Liver (tissue), 9 donors: Measurements from ENCODE around the gene NLRP9. TPM values are rescaled to one million over a fixed set of nuclear protein-coding genes. Genes with fewer than 3 reads are reported as not detected.

Experiments used
- DNase-seq: peaks from one replicate; pipeline ENCODE4 v3.0.0-alpha.2; 2017; ENCODE audit warnings: low spot score
- H3K27ac ChIP-seq, 2 donors: one replicate each; pipeline ENCODE4 v1.7.0; 2013; ENCODE audit warnings: inconsistent platforms in 2 of 2, low read length in 2 of 2, control low read depth in 1 of 2, low read depth in 1 of 2, mild to moderate bottlenecking in 1 of 2
- H3K27me3 ChIP-seq, 4 donors: one replicate each; pipeline versions ENCODE4 v1.6.1 to v1.7.0; 2013; ENCODE audit warnings: low read length in 3 of 4, inconsistent platforms in 1 of 4, mild to moderate bottlenecking in 1 of 4, moderate library complexity in 1 of 4; ENCODE audit not compliant: control insufficient read depth in 4 of 4, insufficient read depth in 4 of 4
- H3K36me3 ChIP-seq, 4 donors: one replicate each; pipeline versions ENCODE4 v1.6.1 to v1.7.0; 2013; ENCODE audit warnings: low read length in 3 of 4, mild to moderate bottlenecking in 3 of 4, low read depth in 1 of 4, moderate library complexity in 1 of 4; ENCODE audit not compliant: control insufficient read depth in 4 of 4, insufficient read depth in 3 of 4
- H3K4me1 ChIP-seq, 4 donors: one replicate each; pipeline versions ENCODE4 v1.6.1 to v1.7.0; 2013; ENCODE audit warnings: low read length in 3 of 4, mild to moderate bottlenecking in 3 of 4, moderate library complexity in 1 of 4; ENCODE audit not compliant: control insufficient read depth in 4 of 4, insufficient read depth in 4 of 4
- H3K4me3 ChIP-seq, 3 donors: one replicate each; pipeline versions ENCODE4 v1.6.1 to v1.7.0; 2013; ENCODE audit warnings: low read length in 3 of 3, control low read depth in 1 of 3, low read depth in 1 of 3, mild to moderate bottlenecking in 1 of 3
- H3K9ac ChIP-seq, 2 donors: one replicate each; pipeline ENCODE4 v1.7.0; 2013; ENCODE audit warnings: low read length in 2 of 2, mild to moderate bottlenecking in 2 of 2, moderate library complexity in 2 of 2, control low read depth in 1 of 2, low read depth in 1 of 2
- H3K9me3 ChIP-seq, 4 donors: one replicate each; pipeline versions ENCODE4 v1.6.1 to v1.7.0; 2013; ENCODE audit warnings: low read length in 3 of 4; ENCODE audit not compliant: control insufficient read depth in 4 of 4
- ATF3 ChIP-seq: IDR thresholded peaks from 2 replicates; pipeline ENCODE4 v1.6.1; 2016; ENCODE audit warnings: antibody characterized with exemption
- CTCF ChIP-seq: fragments of 150-350 bp; IDR thresholded peaks from 2 replicates; pipeline ENCODE4 v1.5.1; 2017; ENCODE audit warnings: improper control_type of control experiment, low read depth, low read length; ENCODE audit not compliant: missing input control
- EGR1 ChIP-seq, 2 donors: IDR thresholded peaks; 2 replicates each; pipeline ENCODE4 v1.6.1; 2016 to 2018; ENCODE audit warnings: antibody characterized with exemption in 2 of 2, low read depth in 2 of 2
- FOXA1 ChIP-seq: IDR thresholded peaks from 2 replicates; pipeline ENCODE4 v1.6.1; 2016; ENCODE audit warnings: antibody characterized with exemption
- FOXA2 ChIP-seq: IDR thresholded peaks from 2 replicates; pipeline ENCODE4 v1.6.1; 2016; ENCODE audit warnings: antibody characterized with exemption
- GABPA ChIP-seq, 2 donors: IDR thresholded peaks in 1 of 2; conservative IDR thresholded peaks in 1 of 2; 2 replicates each; pipeline ENCODE4 v1.6.1; 2016; ENCODE audit warnings: antibody characterized with exemption in 2 of 2, mild to moderate bottlenecking in 1 of 2, moderate library complexity in 1 of 2
- HNF4A ChIP-seq, 2 donors: conservative IDR thresholded peaks; 2 replicates each; pipeline ENCODE4 v1.6.1; 2016; ENCODE audit warnings: antibody characterized with exemption in 2 of 2, mild to moderate bottlenecking in 2 of 2
- HNF4G ChIP-seq: IDR thresholded peaks from 2 replicates; pipeline ENCODE4 v1.6.1; 2016; ENCODE audit warnings: antibody characterized with exemption
- JUND ChIP-seq, 2 donors: IDR thresholded peaks; 2 replicates each; pipeline ENCODE4 v1.6.1; 2016; ENCODE audit warnings: antibody characterized with exemption in 2 of 2
- MAX ChIP-seq: IDR thresholded peaks from 2 replicates; pipeline ENCODE4 v1.6.1; 2016; ENCODE audit warnings: antibody characterized with exemption
- NR2F2 ChIP-seq: IDR thresholded peaks from 2 replicates; pipeline ENCODE4 v1.6.1; 2016; ENCODE audit warnings: antibody characterized with exemption
- RAD21 ChIP-seq, 2 donors: IDR thresholded peaks; 2 replicates each; pipeline ENCODE4 v1.6.1; 2016; ENCODE audit warnings: antibody characterized with exemption in 2 of 2, mild to moderate bottlenecking in 2 of 2
- REST ChIP-seq: IDR thresholded peaks from 2 replicates; pipeline ENCODE4 v1.6.1; 2016; ENCODE audit warnings: antibody characterized with exemption, mild to moderate bottlenecking
- RXRA ChIP-seq, 2 donors: IDR thresholded peaks; 2 replicates each; pipeline ENCODE4 v1.6.1; 2017 to 2018; ENCODE audit warnings: antibody characterized with exemption in 2 of 2, mild to moderate bottlenecking in 1 of 2
- SP1 ChIP-seq: IDR thresholded peaks from 2 replicates; pipeline ENCODE4 v1.6.1; 2018; ENCODE audit warnings: antibody characterized with exemption, mild to moderate bottlenecking
- TAF1 ChIP-seq: conservative IDR thresholded peaks from 2 replicates; pipeline ENCODE4 v1.6.1; 2016; ENCODE audit warnings: antibody characterized with exemption, mild to moderate bottlenecking
- YY1 ChIP-seq: IDR thresholded peaks from 2 replicates; pipeline ENCODE4 v1.6.1; 2016; ENCODE audit warnings: antibody characterized with exemption, mild to moderate bottlenecking
- ZBTB33 ChIP-seq: IDR thresholded peaks from 2 replicates; pipeline ENCODE4 v1.6.1; 2016; ENCODE audit warnings: antibody characterized with exemption
- WGBS: extraction: QIAGEN DNeasy Blood & Tissue Kit; methylation state at CpG from one replicate; pipeline ENCODE4 v1.1.7; 2013; 5-methylcytosine and 5-hydroxymethylcytosine counted together
- polyA plus RNA-seq, 2 donors: library from polyadenylated mRNA; stranded (reverse) in 1 of 2; unstranded in 1 of 2; fragments of 200-250 nt in 1 of 2; fragments of >200 nt in 1 of 2; fragmentation: Nextera tagmentation in 1 of 2; extraction: Ambion mirVana in 1 of 2; gene quantifications; one replicate each; pipeline versions ENCODE4 v1.2.1 to v1.2.3, GENCODE V29; 2013 to 2015
- total RNA-seq, 2 donors: library from RNA; depleted of rRNA; stranded (reverse); fragments of >200 nt; gene quantifications; one replicate each; pipeline ENCODE4 v1.2.3, GENCODE V29; 2014
- donor health status: healthy.
- donor health status: healthy.
- donor health status: healthy.
- donor health status: healthy.
- donor health status: healthy.

Gene NLRP9
- total and polyA plus RNA-seq, 4 donors = not detected

- H3K4me1 ChIP-seq = no peaks in the 10 kb centered on the region
- TF ChIP-seq RAD21 (IDR thresholded peaks at IDR 0.05) (peak; percentile 63 to 73), SP1 (no peak), HNF4G (no peak), CTCF (peak; percentile 70), YY1 (no peak)
- H3K4me3 ChIP-seq = no peak overlapping the region
- peaks cover 0 to 15% (median 2%) of the 10 kb centered on the region in 4 donors for H3K36me3 ChIP-seq
- H3K27ac ChIP-seq = no peak overlapping the region
- no peak overlapping the region for H3K9ac ChIP-seq
- peak; percentile 59 for DNase-seq
- no peaks in the 10 kb centered on the region for H3K9me3 ChIP-seq
- 62% methylated on average over 38 of the region's 38 CpGs for WGBS
- H3K27me3 ChIP-seq = no peaks in the 10 kb centered on the region
Measured at GRCh38 chr19:55703790-55704215, 34.4 kb downstream of the NLRP9 start.

GRCh38 chr19:55702131-55702627 is 36.0 kb downstream of the NLRP9 start:
- Histone ChIP-seq H3K4me1 (no peaks in the 10 kb centered on the region), H3K36me3 (peaks cover 2 to 22% (median 3%) of the 10 kb centered on the region in 4 donors), H3K27me3 (no peaks in the 10 kb centered on the region), H3K9me3 (no peaks in the 10 kb centered on the region), H3K4me3 (no peak overlapping the region), H3K27ac (no peak overlapping the region), H3K9ac (no peak overlapping the region)
- TF ChIP-seq ATF3 (no peak), RXRA (IDR thresholded peaks at IDR 0.05) (no peak), CTCF (no peak), MAX (no peak), FOXA2 (no peak), REST (no peak), YY1 (no peak), FOXA1 (no peak), HNF4G (no peak), EGR1 (IDR thresholded peaks at IDR 0.05; ENCODE audit: low read depth in 2 of 2) (no peak), RAD21 (IDR thresholded peaks at IDR 0.05) (no peak), HNF4A (conservative IDR thresholded peaks at IDR 0.05) (no peak), JUND (IDR thresholded peaks at IDR 0.05) (no peak), SP1 (no peak), ZBTB33 (no peak), NR2F2 (no peak), TAF1 (no peak), GABPA (IDR thresholded peaks at IDR 0.05 in 1 of 2, conservative IDR thresholded peaks at IDR 0.05 in 1 of 2) (no peak)
- DNase-seq = no peak
- 75% methylated on average over 13 of the region's 13 CpGs for WGBS
